Measurements from ENCODE around the gene ACTN1. TPM values are rescaled to one million over a fixed set of nuclear protein-coding genes. Genes with fewer than 3 reads are reported as not detected.
A peak's percentile ranks its signal among the peaks of the same experiment; 100 is the strongest.
"Not testable (repeated sequence)": the region's sequence is repeated elsewhere in the genome, so short reads cannot be mapped to it uniquely, and the experiment has no call there.

Gene ACTN1
- total RNA-seq, 1 experiment from 2014 or later, result 169 TPM

DNA sequence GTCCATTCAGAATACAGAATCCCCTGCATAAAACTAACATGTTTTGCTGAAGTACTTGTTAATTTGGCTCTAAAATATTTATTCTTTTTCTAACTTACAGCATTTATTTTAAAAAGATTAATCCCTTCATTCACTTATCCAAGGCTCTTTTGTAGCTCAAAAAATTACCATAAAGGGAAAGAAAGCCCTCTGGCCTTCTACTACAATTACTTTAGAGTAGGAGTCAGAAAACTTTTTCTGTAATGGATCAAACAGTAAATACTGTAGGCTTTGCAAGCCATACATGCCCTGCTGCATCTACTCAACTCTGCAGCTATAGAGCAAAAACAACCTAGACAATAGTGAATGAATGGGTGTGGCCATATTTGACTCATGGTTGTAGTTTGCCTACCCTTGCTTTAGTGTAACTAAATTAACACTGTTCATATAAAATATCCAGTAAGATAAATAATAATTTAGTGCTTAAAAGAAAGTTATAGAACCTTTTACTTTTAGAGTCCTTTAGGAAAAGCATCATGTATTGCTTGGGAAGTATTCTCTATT lies 112.0 kb downstream of the ACTN1 start:
- DNase-seq, result no peak
- Histone ChIP-seq H3K27me3 (ENCODE audit: control insufficient read depth, insufficient read depth, low read length) (no peaks in the 10 kb centered on the region), H3K36me3 (replicated peaks; ENCODE audit: control insufficient read depth, insufficient read depth, low read length) (peaks cover 4% of the 10 kb centered on the region), H3K4me3 (ENCODE audit: insufficient read depth, low read depth, low read length) (no peak overlapping the region)

DNA sequence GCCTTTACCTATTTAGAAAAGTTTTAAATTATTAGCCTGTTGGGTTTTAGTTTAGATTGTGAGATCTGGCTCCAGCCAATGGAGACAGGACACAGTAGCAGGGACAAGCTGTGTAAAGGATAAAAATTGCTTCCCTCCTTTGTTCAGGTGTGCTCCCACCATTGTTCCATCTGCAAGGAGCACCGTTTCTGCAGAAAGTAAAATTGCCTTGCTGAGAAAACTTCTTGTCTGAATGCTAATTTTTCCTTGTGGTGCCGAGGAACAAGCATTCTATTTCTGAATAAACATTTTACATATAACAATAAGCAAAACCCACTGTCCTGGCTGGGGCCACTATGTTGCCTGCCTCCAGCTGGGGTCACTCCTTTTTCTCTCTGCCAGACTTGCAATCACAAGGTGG lies 113.6 kb downstream of the ACTN1 start:
- H3K36me3 ChIP-seq (replicated peaks; ENCODE audit: control insufficient read depth, insufficient read depth, low read length), result no peaks in the 10 kb centered on the region
- no peaks in the 10 kb centered on the region for H3K27me3 ChIP-seq (ENCODE audit: control insufficient read depth, insufficient read depth, low read length)
- H3K4me3 ChIP-seq (ENCODE audit: insufficient read depth, low read depth, low read length), result no peak overlapping the region
- no peak for DNase-seq

- H3K4me3 ChIP-seq (ENCODE audit: insufficient read depth, low read depth, low read length), result no peak overlapping the region
- H3K27me3 ChIP-seq (ENCODE audit: control insufficient read depth, insufficient read depth, low read length), result no peaks in the 10 kb centered on the region
- no peak for DNase-seq
- H3K36me3 ChIP-seq (replicated peaks; ENCODE audit: control insufficient read depth, insufficient read depth, low read length), result no peaks in the 10 kb centered on the region
Measured at GRCh38 chr14:68864361-68864750, 114.7 kb downstream of the ACTN1 start.

DNA sequence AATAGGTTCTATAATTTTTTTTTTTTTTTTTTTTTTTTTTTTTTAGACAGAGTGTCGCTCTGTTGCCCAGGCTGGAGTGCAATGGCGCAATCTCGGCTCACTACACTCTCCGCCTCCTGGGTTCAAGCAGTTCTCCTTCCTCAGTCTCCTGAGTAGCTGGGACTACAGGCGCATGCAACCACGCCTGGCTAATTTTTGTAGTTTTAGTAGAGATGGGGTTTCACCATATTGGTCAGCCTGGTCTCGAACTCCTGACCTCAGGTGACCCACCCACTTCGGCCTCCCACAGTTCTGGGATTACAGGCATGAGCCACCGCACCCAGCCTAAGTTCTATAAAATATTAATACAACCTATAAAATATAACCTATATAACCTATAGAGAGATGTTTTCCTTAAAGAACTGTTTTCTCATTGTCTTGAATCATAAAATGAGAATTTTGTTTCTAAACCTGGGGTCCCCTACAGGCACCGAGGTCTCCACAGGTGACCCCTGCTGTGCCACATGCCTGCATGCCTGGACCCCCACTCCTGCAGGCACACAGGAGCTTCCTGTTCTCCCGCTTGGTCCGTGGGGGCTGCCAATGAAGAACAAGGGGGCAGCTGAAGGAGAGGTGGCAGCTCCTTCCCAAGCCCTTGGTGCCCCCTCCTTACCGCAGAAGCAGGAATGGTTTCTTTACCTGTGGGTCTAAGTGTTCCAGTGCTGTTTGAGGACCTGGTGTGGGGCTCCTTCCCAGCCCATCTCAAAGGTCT lies 115.3 kb downstream of the ACTN1 start:
- no peaks in the 10 kb centered on the region for H3K27me3 ChIP-seq (ENCODE audit: control insufficient read depth, insufficient read depth, low read length)
- H3K4me3 ChIP-seq (ENCODE audit: insufficient read depth, low read depth, low read length), result no peak overlapping the region
- no peak for DNase-seq
- H3K36me3 ChIP-seq (replicated peaks; ENCODE audit: control insufficient read depth, insufficient read depth, low read length), result no peaks in the 10 kb centered on the region

DNA sequence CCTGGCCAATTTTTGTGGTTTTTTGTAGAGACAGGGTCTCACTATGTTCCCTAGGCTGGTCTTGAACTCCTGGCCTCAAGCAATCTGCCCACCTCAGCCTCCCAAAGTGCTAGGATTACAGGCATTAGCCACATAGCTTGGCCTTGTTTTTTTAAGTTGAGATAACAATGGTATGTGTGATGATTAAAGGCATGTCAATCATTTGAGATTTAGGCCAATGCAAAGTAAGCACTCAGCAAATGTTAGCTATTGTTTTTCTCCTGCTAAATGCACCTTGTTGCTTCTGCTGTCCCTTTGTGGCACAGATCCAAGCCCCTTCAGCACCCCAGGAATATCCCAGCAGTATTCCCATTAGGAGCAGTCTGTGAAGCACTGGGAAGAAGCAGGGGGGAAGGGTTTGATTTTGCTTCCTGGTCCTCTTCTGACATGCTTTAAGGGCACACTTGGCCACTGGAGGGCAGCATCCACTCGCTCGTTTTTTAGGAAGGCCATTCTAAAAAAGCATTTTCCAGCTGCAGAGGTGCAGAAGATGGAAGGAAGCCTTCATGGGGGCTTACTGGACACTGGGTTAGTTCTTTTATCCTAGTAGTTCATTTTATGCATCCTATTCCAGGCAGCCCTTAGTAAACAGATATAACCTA lies 116.0 kb downstream of the ACTN1 start:
- H3K36me3 ChIP-seq (replicated peaks; ENCODE audit: control insufficient read depth, insufficient read depth, low read length), result no peaks in the 10 kb centered on the region
- no peaks in the 10 kb centered on the region for H3K27me3 ChIP-seq (ENCODE audit: control insufficient read depth, insufficient read depth, low read length)
- DNase-seq, result peak; percentile 88
- H3K4me3 ChIP-seq (ENCODE audit: insufficient read depth, low read depth, low read length), result no peak overlapping the region

GRCh38 chr14:68860771-68861170 lies 118.3 kb downstream of the ACTN1 start:
- Histone ChIP-seq H3K36me3 (replicated peaks; ENCODE audit: control insufficient read depth, insufficient read depth, low read length) (no peaks in the 10 kb centered on the region), H3K27me3 (ENCODE audit: control insufficient read depth, insufficient read depth, low read length) (no peaks in the 10 kb centered on the region), H3K4me3 (ENCODE audit: insufficient read depth, low read depth, low read length) (no peak overlapping the region)
- DNase-seq, result no peak

DNA sequence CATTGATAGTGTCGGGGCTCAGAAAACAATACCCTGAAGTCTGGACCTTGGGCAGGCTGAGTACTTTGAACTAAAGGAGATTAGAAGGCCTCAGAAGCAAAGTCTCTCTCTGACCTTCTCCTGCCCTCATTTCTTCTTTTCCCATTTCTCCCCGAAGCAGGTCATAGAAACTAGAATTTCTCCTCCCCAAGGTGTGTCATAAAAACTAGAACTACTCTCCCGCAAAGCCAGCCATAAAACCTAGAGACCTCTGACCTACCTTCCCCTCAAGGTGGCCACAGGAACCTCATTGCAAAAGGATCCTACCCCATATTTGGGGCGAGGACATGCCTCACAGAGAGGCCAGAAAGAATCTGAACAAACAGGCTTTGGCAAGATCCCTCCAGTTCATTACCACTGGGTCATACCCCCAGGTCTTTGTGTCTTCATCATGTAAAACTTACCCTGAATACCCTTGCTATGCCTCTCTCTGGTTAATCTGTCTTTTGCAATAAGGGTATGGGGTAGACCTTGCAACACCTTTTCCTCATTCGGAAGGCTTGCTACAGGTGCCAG lies 121.5 kb downstream of the ACTN1 start:
- H3K36me3 ChIP-seq (replicated peaks; ENCODE audit: control insufficient read depth, insufficient read depth, low read length), result no peaks in the 10 kb centered on the region
- DNase-seq, result no peak

GRCh38 chr14:68856572-68856971 lies 122.5 kb downstream of the ACTN1 start:
- Histone ChIP-seq H3K27me3 (ENCODE audit: control insufficient read depth, insufficient read depth, low read length) (no peaks in the 10 kb centered on the region), H3K4me3 (ENCODE audit: insufficient read depth, low read depth, low read length) (no peak overlapping the region), H3K36me3 (replicated peaks; ENCODE audit: control insufficient read depth, insufficient read depth, low read length) (no peaks in the 10 kb centered on the region)
- DNase-seq, result no peak

More for the DNA sequence above, 121.5 kb downstream of the ACTN1 start:
- no peaks in the 10 kb centered on the region for H3K27me3 ChIP-seq (ENCODE audit: control insufficient read depth, insufficient read depth, low read length)
- no peak overlapping the region for H3K4me3 ChIP-seq (ENCODE audit: insufficient read depth, low read depth, low read length)

- no peak for DNase-seq
- Histone ChIP-seq H3K4me3 (ENCODE audit: insufficient read depth, low read depth, low read length) (no peak overlapping the region), H3K27me3 (ENCODE audit: control insufficient read depth, insufficient read depth, low read length) (no peaks in the 10 kb centered on the region), H3K36me3 (replicated peaks; ENCODE audit: control insufficient read depth, insufficient read depth, low read length) (no peaks in the 10 kb centered on the region)
Measured at GRCh38 chr14:68854421-68854820, 124.7 kb downstream of the ACTN1 start.

GRCh38 chr14:68853749-68854148 lies 125.4 kb downstream of the ACTN1 start:
- no peak for DNase-seq
- Histone ChIP-seq H3K27me3 (ENCODE audit: control insufficient read depth, insufficient read depth, low read length) (no peaks in the 10 kb centered on the region), H3K36me3 (replicated peaks; ENCODE audit: control insufficient read depth, insufficient read depth, low read length) (no peaks in the 10 kb centered on the region), H3K4me3 (ENCODE audit: insufficient read depth, low read depth, low read length) (no peak overlapping the region)

GRCh38 chr14:68852493-68852892 lies 126.6 kb downstream of the ACTN1 start:
- H3K27me3 ChIP-seq (ENCODE audit: control insufficient read depth, insufficient read depth, low read length); H3K4me3 ChIP-seq (ENCODE audit: insufficient read depth, low read depth, low read length); DNase-seq; H3K36me3 ChIP-seq (replicated peaks; ENCODE audit: control insufficient read depth, insufficient read depth, low read length): not testable (repeated sequence)

DNA sequence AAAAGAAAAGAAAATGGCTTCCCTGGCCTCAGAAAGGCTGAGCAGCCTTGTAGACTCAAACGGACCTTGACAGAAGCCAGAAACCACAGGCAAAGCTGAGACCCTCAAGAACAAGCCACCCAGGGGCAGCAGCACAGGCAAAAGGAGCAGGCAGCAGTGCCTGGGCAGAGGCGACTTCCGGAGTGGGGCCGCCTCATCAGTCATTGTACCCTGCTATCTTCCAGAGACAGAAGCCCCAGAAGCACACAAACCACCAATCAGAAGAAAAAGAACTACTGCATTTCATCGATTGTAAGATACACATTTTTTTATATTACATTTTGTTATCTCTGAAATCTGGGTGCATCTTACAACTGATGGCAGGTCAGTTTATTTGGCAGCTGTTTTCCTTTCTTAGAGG lies 128.0 kb downstream of the ACTN1 start:
- DNase-seq, result no peak
- Histone ChIP-seq H3K27me3 (ENCODE audit: control insufficient read depth, insufficient read depth, low read length) (no peaks in the 10 kb centered on the region), H3K36me3 (replicated peaks; ENCODE audit: control insufficient read depth, insufficient read depth, low read length) (no peaks in the 10 kb centered on the region), H3K4me3 (ENCODE audit: insufficient read depth, low read depth, low read length) (no peak overlapping the region)

GRCh38 chr14:68849416-68849815 lies 129.7 kb downstream of the ACTN1 start:
- DNase-seq, result no peak
- H3K27me3 ChIP-seq (ENCODE audit: control insufficient read depth, insufficient read depth, low read length), result no peaks in the 10 kb centered on the region
- no peaks in the 10 kb centered on the region for H3K36me3 ChIP-seq (replicated peaks; ENCODE audit: control insufficient read depth, insufficient read depth, low read length)
- no peak overlapping the region for H3K4me3 ChIP-seq (ENCODE audit: insufficient read depth, low read depth, low read length)

DNA sequence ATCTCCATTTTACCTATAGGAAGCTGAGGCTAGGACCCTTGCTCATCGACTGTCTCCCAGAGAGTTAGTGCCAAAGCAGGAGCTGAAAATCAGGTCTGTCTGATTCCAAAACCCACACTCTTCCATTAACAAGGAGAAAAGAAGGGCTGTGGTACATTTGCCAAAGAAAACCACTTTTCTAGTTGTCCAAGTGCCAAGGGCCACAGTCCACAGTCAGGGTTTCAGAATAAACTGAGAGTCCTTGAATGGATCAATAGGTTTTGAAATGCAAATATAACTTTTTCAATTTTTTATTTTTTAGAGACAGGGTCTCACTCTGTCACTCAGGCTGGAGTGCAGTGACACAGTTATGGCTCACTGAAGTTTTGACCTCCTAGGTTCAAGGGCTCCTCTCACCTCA lies 130.8 kb downstream of the ACTN1 start:
- no peak overlapping the region for H3K4me3 ChIP-seq (ENCODE audit: insufficient read depth, low read depth, low read length)
- H3K27me3 ChIP-seq (ENCODE audit: control insufficient read depth, insufficient read depth, low read length), result 0 out of 2 replicates have a peak, but pooled peaks cover under 1% of the 10 kb centered on the region
- no peaks in the 10 kb centered on the region for H3K36me3 ChIP-seq (replicated peaks; ENCODE audit: control insufficient read depth, insufficient read depth, low read length)
- DNase-seq, result no peak

GRCh38 chr14:68847640-68848039 lies 131.5 kb downstream of the ACTN1 start:
- not testable (repeated sequence) for H3K4me3 ChIP-seq (ENCODE audit: insufficient read depth, low read depth, low read length); H3K36me3 ChIP-seq (replicated peaks; ENCODE audit: control insufficient read depth, insufficient read depth, low read length); DNase-seq; H3K27me3 ChIP-seq (ENCODE audit: control insufficient read depth, insufficient read depth, low read length)
